HG02973 (cell line): ENCODE results near the gene C2CD4D.
"Not testable (repeated sequence)": the region's sequence is repeated elsewhere in the genome, so short reads cannot be mapped to it uniquely, and the experiment has no call there.

Experiments
- ATAC-seq: cut with Tn5 transposase; IDR thresholded peaks from one replicate; pipeline ENCODE4 v1.9.1; 2021; ENCODE audit warnings: moderate library complexity; ENCODE audit not compliant: unreplicated experiment

Gene C2CD4D

DNA sequence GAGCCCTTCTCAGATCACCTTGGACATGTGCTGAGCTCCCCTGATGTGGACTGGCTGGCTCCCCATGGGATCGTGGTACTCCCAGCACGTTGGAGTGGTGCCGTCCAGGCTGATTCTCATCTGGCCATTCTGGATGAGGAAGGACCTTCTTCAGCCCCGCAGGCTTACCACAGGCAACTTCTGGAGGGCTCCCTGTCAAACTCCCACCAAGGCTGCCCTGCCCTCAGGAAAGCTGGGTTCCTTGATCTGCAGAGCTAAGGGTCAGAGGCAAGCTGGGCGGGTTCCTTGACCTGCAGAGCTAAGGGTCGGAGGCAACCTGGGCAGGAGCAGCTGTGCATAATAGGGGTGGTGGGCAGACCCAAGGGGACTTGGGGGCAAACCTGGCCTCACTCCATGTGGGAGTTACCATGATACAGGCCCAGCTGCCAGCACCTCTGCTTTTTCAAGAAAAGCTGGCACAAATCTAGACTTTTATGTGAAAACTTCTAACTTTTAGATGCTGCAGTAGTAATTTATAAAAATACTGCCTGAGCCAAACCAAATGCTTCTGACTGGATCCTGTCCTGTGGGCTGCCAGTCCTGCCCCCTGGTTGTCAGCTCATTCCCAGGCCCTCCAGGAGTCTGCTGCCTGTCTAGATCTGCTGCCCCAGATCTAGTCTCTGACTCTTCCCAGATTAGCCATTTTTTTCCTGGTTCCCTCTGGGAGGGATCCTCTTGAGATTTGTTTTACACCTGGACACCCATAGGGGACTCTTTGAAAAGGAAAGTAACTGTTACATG is 19.5 kb upstream of the C2CD4D start:
- ATAC-seq: no peak

DNA sequence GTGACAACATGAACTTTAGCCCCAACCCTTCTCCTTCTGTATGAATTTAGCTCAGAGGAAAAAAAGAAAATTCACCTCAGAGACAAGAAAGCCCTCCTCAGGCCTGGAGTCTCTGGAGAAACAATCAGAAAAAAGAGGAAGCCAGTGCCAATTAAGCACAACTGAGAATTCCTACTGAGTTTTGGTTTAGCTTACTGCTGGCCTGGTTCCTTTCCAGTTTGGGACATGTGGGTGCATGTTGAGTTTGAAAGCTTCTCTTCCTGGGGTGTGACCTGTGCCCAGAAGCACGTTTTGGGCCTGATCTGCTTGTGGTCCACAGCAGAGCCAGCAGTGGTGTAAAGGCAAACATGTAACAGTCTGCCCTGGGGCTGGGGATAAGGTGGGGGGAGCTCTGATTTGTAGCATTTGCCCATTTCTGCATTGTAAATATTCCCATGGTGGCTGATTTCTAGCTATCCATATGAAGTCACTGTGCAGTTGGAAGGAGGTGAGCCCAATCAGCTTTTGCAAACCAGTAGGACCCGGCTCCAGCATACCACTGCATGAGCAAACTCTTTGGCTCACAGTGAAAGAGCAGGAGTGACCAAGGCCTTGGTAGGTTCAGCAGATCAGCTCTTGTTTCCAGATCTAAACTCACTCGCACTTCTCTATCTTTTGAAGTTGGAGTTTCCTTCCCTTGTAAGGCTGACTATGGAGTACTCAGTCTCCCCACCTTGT is 18.6 kb upstream of the C2CD4D start:
- ATAC-seq: no peak

DNA sequence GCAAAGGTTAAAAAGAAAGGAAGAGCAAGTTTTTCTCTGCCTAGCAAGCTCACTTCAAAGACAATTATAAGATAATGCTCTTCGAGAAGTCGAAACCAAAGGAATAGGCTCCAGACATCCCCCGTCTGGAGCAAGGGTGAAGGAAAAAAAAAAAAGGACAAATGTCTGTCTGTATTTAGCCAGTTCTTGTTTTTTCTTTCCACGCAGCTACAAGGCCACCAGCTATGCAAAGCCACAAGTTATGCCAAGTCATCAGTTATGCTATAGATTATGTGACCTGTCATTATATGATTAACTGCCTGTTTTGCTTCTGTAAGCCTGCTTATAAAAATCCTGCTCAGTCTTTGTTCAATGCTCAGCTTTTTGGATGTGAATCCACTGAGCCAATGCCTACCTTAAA is 16.3 kb upstream of the C2CD4D start:
- ATAC-seq: no peak

DNA sequence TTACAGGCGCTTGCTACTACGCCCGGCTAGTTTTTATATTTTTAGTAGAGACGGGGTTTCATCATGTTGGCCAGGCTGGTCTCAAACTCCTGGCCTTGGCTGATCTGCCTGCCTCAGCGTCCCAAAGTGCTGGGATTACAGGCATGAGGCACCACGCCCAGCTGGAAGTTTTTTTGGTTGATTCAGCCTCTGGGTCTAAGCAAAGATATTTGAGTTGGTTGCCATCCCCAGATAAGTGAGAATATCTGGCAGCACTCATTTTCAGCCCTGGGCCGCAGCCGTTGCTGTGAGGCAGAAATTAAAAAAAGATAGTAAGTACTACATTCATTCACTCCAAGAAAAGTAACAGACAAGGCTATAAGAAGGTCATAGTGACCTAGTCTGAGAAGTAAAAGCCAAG is 15.9 kb upstream of the C2CD4D start:
- not testable (repeated sequence) for ATAC-seq

DNA sequence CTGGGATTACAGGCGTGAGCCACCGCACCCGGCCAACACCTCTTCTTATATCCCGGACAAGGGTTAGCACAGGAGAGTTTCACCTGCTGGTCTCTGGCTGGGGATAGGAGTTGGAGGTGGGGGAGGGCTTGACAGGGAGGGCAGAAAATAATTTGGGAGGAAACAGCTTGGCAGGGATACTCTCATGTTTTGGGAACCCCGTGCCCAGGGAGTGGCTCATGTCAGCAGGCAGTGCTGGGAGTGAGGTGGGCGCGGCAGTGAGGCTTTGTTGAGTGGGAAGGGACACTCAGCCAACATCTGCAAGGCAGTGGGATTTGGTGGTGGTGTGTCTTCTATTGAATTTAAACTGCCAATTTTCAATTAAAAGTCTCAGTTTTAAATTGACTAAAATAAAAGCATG is 15.0 kb upstream of the C2CD4D start:
- no peak for ATAC-seq

DNA sequence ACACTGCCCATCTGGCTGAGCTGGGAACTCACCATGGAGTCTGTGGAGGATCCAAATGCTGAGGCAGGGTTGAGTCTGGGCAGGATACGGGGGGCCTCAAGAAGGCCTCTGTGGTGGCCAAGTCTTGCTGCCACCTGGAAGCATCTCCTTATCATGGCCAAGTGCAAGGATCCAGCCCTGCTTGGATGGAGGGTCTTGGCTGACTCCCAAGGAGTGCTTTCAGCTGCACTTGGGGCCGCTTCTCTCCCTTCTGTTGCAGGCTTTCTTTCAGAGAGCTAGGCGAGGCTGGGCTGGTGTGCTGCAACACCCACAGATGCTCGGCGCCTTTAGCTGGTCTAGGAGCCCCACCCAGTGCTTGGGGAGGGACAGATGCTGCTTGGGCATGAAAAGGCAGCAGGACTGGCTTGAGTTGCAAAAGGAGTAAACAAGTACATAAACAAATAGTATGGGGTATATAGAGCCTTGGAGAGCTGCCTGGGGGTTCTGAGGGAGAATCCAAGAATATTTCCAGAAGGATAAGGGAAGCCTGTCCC is 13.9 kb upstream of the C2CD4D start, which contains the start of gene THEM5:
THEM5 (minus strand) TSS at position 302 of the 533 bp plus-strand sequence; CDS start at position 155, 147 bp downstream.
- ATAC-seq: no peak

DNA sequence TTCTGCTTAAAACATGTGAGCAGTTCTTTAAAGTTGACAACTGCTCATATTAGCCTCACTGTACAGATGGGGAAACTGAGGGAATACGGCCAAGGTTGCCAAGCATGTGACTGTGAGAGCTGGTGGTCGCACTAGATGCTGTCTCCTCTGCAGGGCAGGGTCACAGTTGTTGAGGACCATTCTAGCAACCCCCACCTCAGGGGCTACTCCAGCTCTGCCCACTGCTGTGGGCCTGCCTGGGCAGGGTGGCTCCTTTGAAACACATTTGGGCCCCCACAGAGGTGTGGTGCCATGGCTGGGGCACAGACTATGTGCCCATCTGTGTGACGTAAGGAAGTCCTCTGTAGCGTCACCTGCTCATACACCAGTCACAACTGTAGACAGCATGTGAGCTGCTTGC is 13.1 kb upstream of the C2CD4D start:
- ATAC-seq: no peak

DNA sequence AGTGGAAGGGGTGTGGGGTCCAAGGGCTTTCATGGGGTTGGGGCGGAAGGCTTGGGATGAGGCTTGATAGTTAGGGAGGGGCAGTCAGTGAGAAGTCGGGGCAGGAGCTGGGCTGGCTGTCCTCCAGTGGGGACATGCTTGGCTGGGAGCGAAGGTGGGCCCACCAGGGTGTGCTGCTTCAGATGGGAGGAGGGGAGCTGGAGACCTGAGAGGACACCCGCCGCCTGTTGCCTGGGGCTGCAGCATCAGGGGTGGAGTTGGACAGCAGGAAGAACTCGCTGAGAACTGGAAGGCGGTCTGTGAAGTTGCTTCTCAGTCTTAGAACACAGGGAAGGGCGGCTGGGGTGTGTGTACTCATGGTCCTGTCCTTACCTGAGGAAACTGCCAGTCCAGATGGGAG is 12.3 kb upstream of the C2CD4D start:
- ATAC-seq: no peak

DNA sequence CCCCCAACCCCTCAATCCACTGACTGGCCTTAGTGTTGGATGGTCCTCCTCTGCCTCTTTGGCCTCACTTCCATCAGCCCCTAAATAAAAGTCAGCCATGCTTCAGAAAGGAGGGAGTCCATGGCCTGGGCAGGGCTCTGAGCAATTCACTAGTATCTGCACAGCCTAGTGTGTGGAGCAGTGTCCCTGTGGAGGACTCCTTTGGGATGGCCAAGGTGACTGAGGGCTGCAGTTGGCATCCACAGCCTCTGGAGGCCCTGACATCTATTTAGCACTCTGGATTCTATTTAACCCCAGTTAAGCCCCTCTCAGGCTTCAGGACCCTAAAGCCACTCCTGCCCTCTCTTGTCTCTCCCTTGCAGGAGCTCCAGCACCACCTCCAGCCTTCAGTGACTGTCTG is 10.3 kb upstream of the C2CD4D start:
- ATAC-seq: no peak

DNA sequence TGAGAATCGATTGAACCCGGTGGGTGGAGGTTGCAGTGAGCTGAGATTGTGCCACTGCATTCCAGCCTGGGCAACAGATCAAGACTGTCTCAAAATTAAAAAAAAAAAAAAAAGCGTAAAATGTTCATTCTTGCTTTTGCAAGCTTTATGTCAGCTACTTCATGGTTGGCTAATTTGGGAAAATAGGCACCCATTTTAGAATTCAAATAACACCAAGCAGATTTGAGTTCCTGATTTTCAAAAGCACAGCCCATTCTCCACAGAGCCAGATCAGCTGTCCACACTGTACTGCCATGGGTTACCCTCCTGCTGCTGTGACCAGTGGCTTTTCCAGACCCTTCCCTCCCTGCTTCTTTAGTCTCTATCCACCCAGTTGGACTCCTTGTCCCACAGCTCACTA is 9.5 kb upstream of the C2CD4D start:
- no peak for ATAC-seq

DNA sequence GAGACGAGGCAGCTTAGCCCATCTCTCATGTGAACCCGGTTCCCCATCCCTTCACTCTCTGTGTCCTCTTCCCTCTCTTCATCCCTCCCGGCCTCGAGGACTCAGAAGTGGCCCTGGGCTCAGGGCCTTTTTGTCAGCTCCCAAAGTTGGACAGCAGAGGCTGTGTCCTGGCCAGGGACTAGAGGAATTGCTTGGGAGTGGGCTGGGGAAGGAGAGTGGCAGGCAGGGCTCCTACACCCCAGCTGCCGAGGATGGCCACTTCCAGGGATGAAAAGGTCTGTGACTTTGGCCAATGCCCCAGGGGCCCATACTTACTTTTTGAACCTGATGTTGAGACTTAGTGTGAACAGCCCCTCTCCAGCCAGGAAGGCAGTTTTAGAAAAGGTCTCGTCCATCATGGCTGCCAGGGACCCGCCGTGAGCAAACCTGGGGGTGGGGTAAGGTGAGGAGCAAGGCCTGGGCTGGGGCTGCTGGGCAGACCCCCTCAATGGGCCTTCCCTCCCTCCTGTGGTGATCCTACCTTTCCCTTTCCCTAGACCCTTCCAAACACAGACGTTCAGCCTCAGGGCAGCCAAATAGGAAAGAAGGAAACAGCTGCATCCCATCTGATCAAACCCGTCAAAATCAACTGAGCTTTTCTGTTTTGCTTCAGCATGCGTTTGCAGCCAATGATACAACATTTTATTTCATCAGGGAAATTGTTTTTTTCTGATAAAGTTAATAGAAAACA is 8.4 kb upstream of the C2CD4D start:
- ATAC-seq: no peak

DNA sequence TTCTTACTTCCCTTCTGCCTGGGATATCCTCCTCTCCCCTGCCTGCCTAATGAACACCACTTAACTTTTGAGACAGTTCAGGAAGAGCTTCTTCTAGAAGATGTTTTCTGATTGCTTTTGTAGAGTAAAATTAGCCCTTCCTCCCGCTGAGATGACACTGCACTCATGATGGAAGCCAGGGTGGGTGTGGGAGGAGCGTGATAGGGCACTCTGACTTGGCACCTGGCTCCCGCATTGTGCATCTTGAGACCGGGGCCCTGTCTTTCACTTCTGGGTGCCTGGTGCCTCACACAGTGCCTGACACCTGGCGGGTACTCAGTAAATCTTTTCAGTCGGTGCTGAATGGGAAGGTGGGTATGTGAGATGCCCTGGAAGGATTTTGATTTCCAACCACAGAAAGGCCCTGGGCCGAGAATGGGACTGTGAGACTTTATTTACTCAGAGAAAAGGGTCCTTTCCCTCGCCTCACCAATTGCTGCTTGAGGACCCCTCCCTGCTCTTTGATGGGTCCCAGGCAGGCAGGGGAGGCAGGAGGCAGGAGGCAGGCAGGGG is 7.1 kb upstream of the C2CD4D start:
- ATAC-seq: no peak

DNA sequence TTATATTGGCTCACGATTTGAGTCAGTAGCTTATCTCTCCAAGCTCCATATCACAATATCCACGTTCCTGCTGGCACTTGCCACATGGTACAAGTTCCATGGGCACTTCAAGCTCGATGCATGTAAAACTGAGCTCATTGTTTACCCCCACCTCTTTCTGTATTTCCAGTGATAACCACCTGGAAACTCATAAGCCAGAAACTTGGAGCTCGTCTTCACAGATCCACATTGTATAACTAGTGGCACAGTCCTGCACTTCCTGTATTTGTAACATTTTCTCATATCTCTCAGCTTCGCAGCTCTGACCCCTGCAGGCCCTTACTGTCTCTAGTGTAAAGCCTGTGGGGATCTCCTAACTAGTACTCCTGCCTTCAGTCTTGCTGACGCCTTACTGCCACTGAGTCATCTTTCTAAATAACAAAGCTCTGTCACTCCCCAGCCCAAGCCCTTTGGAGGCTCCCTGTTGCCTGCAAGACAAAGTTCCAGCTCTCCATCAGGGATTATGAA is 6.5 kb upstream of the C2CD4D start:
- ATAC-seq: no peak

DNA sequence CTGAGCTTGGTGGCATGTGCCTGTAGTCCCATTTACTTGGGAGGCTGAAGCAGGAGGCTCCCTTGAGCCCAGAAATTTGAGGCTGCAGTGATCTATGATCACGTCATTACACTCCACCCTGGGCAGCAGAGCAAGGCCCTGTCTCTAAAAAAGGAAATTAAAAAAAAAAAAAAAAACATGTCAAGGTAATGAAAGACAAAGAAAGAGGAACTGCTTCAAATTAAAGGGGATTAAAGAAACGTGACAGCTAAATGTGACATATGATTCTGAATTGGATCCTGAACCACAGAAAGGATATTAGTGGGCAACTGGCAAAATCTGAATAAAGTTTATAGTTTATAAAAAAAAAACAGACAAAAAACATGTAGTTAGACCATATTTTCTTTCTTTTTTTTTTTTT is 3.8 kb upstream of the C2CD4D start:
- ATAC-seq: no peak

DNA sequence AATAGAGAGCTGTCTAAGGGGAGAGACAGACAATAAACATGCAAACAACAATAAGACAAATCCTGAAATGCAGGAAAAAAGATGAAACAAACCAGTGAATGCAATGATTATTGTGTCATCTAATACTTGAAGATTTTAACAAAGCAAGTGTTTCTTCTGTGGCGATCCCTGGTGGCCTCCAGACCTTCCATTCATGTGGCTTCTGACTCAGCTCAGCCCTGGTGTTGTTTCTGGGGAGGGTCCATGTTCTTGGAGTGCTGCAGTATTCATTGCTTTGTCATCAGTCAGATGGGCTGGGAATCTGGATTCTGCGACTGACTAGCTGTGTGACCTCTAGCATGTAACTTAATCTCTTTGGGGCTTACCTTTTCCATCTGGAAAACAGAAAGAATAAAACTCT is 1.5 kb upstream of the C2CD4D start:
- no peak for ATAC-seq

DNA sequence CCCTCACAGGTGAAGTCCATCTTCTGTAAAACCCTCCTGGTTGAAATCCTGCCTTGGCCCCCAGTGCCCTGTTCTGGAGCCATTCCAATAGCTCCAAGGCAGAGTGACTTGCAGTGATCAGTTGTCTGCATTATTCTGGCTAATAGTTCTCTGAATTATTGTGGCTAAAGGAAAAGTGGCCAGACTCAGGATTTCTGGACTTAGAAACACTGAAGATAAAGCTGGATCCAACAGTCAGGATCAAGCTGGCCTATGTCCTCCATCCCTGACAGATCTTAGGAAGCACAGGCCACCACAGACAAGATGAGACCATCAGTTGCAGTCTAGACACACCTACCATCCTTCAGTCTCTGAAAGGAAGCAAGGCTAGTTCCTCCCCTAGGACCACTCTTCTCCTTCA is 801 bp upstream of the C2CD4D start:
- no peak for ATAC-seq

DNA sequence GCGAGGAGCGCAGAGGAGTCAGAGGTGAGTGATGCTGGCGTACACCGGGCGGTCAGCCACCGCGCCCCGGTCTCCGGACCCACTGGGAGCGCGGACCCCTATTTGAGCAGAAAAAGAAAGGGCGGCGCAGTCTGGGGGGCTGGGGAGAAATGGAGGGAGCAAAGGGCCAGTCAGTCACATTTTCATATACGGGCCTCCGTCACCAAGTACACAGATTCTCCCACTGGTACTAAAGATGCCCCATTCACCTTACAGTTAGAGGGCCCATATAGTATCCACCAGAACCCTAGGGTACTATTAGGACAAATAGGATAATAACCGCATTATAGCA is 573 bp downstream of the C2CD4D start:
- no peak for ATAC-seq

DNA sequence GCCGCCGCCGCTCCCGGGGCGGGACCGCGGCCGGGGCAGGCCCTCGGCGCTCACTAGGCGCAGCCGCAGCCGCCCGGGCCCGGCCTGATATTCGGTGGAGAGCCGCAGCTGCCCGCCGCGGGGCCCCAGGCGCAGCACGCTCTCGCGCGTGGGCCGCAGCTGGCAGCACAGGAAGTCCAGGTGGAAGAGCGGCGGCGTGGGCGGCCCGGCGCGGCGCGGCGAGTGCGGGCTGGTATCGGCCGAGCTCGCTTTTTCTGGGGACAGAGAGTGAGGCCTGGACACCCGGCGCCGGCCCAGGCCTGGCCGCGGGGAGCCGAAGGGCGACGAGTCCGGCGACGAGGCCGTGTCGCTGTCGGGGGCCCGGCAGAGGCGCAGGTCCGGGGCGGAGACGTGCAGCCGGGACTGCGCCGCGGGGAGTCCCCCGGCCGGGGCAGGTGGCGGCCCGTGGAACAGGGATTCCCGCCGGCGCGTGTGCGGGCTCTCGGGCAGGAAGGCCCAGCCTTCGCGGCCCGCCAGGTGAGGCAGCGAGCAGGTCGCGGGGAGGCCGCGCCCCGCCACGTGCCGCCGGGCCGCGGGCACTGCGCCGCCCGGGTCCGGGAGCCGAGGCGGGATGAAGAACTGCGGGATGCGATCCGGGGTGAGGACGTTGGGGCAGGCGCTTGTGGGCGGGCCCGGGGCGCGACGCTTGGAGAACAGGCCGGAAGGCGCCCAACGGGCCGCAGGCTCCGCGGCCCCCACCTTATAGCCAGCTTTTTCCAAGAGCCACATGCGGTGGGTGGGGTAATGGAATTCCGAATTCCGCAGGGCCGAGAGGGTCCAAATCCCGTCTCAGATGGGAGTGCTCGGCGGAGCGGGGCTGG is 1.2 kb downstream of the C2CD4D start:
- no peak for ATAC-seq

DNA sequence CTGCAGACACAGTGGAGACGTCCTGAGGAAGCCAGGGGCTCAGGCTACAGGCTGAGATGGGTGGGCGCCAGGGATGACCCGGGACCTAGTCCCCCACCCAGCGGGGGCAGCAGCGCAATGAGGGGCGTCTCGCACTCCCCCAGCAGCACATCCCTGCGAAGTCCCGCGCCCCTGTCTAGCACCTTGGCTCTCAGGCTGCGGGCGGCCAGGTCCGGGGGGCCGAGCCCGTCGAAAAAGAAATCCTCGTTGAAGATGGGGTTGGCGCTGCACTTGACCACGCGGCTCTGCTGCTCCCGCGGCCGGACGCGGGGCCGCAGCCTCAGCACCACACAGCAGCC is 1.8 kb downstream of the C2CD4D start:
- no peak for ATAC-seq

DNA sequence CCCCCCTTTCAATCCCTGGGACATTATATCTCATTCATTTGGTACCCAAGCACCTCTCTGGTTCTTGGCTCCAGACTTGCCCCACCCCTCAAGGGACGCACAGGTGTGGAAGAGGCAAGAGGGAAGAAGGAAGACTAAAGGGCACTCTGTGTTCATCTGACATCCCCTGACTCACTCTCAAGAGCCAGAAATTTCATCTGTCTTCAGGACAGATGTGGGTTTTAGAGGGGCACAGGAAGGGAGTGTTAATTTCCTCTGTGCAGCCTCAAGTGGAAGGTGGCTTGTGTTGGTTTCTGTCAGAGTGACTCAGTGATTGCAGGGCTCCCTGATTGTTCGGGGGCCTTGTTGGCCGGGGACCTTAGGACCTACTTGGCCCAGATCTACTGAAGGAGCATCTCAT is 2.4 kb downstream of the C2CD4D start:
- no peak for ATAC-seq
